ENCODE data around the gene CTNNA3. TPM values are rescaled to one million over a fixed set of nuclear protein-coding genes. Genes with fewer than 3 reads are reported as not detected.

CTNNA3 gene
- total RNA-seq, 1 donor from 2014 or later = under 0.01 TPM

- no peak for DNase-seq (ENCODE audit: low spot score in 2 of 2)
- TF ChIP-seq CTCF (IDR thresholded peaks at IDR 0.05) = no peak
- Histone ChIP-seq H3K4me1 (no peaks in the 10 kb centered on the region), H3K4me3 (no peak overlapping the region), H3K27me3 (no peaks in the 10 kb centered on the region), H3K9me3 (no peaks in the 10 kb centered on the region), H3K36me3 (no peaks in the 10 kb centered on the region), H3K27ac (no peak overlapping the region)
- intact Hi-C loops (cut with DNase I) = no loop called here
Observed at GRCh38 chr10:66006411-66006810, 1689.6 kb downstream of the CTNNA3 start.

- no peak for TF ChIP-seq CTCF (IDR thresholded peaks at IDR 0.05)
- Histone ChIP-seq H3K9me3 (peaks cover 0 to 3% of the 10 kb centered on the region in 2 donors), H3K27me3 (no peaks in the 10 kb centered on the region), H3K36me3 (no peaks in the 10 kb centered on the region), H3K4me3 (no peak overlapping the region), H3K27ac (no peak overlapping the region), H3K4me1 (no peaks in the 10 kb centered on the region)
- intact Hi-C loops (cut with DNase I) = no loop called here
- DNase-seq (ENCODE audit: low spot score in 2 of 2) = no peak
Observed at GRCh38 chr10:65993451-65993850, 1702.5 kb downstream of the CTNNA3 start.

GRCh38 chr10:65968871-65969270 is 1727.1 kb downstream of the CTNNA3 start:
- Histone ChIP-seq H3K36me3 (no peaks in the 10 kb centered on the region), H3K4me3 (no peak overlapping the region), H3K4me1 (no peaks in the 10 kb centered on the region), H3K27me3 (no peaks in the 10 kb centered on the region), H3K9me3 (peaks cover 0 to 4% of the 10 kb centered on the region in 2 donors), H3K27ac (no peak overlapping the region)
- intact Hi-C loops (cut with DNase I) = no loop called here
- no peak for DNase-seq (ENCODE audit: low spot score in 2 of 2)
- TF ChIP-seq CTCF (IDR thresholded peaks at IDR 0.05) = no peak

- no peak for DNase-seq (ENCODE audit: low spot score in 2 of 2)
- peaks cover 0 to 4% of the 10 kb centered on the region in 2 donors for H3K9me3 ChIP-seq
- H3K4me1 ChIP-seq = no peaks in the 10 kb centered on the region
- no peak for TF ChIP-seq CTCF (IDR thresholded peaks at IDR 0.05)
- H3K27ac ChIP-seq = no peak overlapping the region
- H3K4me3 ChIP-seq = no peak overlapping the region
- intact Hi-C loops (cut with DNase I) = no loop called here
- no peaks in the 10 kb centered on the region for H3K27me3 ChIP-seq
- H3K36me3 ChIP-seq = no peaks in the 10 kb centered on the region
Observed at GRCh38 chr10:65968437-65968836, 1727.6 kb downstream of the CTNNA3 start.

- peaks cover 0 to 4% of the 10 kb centered on the region in 2 donors for H3K9me3 ChIP-seq
- intact Hi-C loops (cut with DNase I) = no loop called here
- no peaks in the 10 kb centered on the region for H3K36me3 ChIP-seq
- no peak overlapping the region for H3K4me3 ChIP-seq
- no peaks in the 10 kb centered on the region for H3K4me1 ChIP-seq
- DNase-seq (ENCODE audit: low spot score in 2 of 2) = no peak
- H3K27ac ChIP-seq = no peak overlapping the region
- H3K27me3 ChIP-seq = no peaks in the 10 kb centered on the region
- TF ChIP-seq CTCF (IDR thresholded peaks at IDR 0.05) = no peak
Observed at GRCh38 chr10:65964205-65964604, 1731.8 kb downstream of the CTNNA3 start.

- no peak overlapping the region for H3K4me3 ChIP-seq
- H3K27ac ChIP-seq = no peak overlapping the region
- H3K27me3 ChIP-seq = no peaks in the 10 kb centered on the region
- intact Hi-C loops (cut with DNase I) = no loop called here
- no peaks in the 10 kb centered on the region for H3K9me3 ChIP-seq
- H3K36me3 ChIP-seq = no peaks in the 10 kb centered on the region
- no peak for TF ChIP-seq CTCF (IDR thresholded peaks at IDR 0.05)
- DNase-seq (ENCODE audit: low spot score in 2 of 2) = no peak
- no peaks in the 10 kb centered on the region for H3K4me1 ChIP-seq
Observed at GRCh38 chr10:65952086-65952485, 1743.9 kb downstream of the CTNNA3 start.

All from ascending aorta (tissue), 2 donors.